T-helper 2 cell treated with Interferon-gamma antibody and Interleukin-4, amounts not matched to agents 5 μg/mL and 100 μg/mL, for 36 hours (primary cell): ENCODE measurements around the gene SYPL1.

Experiments
- DNase-seq: peaks from one replicate; pipeline ENCODE4 v3.0.0; 2021; ENCODE audit warnings: low spot score
- H3K27ac Mint-ChIP-seq: one replicate; pipeline ENCODE4 v1.8.0; 2021; ENCODE audit warnings: mild to moderate bottlenecking, mixed read lengths
- H3K27me3 Mint-ChIP-seq: one replicate; pipeline ENCODE4 v1.8.0; 2021; ENCODE audit warnings: low read depth, mixed read lengths
- H3K36me3 Mint-ChIP-seq: one replicate; pipeline ENCODE4 v1.8.0; 2021; ENCODE audit warnings: low read depth, mixed read lengths
- H3K4me1 Mint-ChIP-seq: one replicate; pipeline ENCODE4 v1.8.0; 2021; ENCODE audit warnings: low read depth, mixed read lengths
- H3K4me3 Mint-ChIP-seq: one replicate; pipeline ENCODE4 v1.8.0; 2022; ENCODE audit warnings: mild to moderate bottlenecking, moderate library complexity, mixed read lengths
- H3K9me3 Mint-ChIP-seq: one replicate; pipeline ENCODE4 v1.8.0; 2021; ENCODE audit warnings: mixed read lengths

Gene SYPL1

GRCh38 chr7:106094780-106095179 lies 17.3 kb downstream of the SYPL1 start:
- no peak overlapping the region for H3K4me3 Mint-ChIP-seq
- peaks cover 30% of the 10 kb centered on the region for H3K4me1 Mint-ChIP-seq
- peaks cover 56% of the 10 kb centered on the region for H3K36me3 Mint-ChIP-seq
- no peak for DNase-seq
- H3K27ac Mint-ChIP-seq: no peak overlapping the region
- no peaks in the 10 kb centered on the region for H3K9me3 Mint-ChIP-seq
- no peaks in the 10 kb centered on the region for H3K27me3 Mint-ChIP-seq

DNA sequence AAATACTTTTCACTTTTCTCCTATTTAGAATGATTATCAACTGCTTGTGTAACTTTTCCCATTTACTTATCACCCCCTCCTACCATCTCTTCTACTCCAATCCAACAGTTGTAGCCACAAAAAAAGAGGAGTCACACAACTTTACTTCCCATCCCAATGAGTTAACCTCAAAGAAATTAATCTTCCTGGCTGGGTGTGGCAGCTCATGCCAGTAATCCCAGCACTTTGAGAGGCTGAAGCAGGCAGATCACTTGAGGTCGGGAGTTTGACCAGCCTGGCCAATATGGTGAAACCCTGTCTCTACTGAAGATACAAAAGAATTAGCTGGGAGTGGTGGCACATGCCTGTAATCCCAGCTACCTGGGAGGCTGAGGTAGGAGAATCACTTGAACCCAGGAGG lies 19.9 kb downstream of the SYPL1 start:
- no peak for DNase-seq
- H3K27ac Mint-ChIP-seq: no peak overlapping the region
- no peaks in the 10 kb centered on the region for H3K9me3 Mint-ChIP-seq
- no peak overlapping the region for H3K4me3 Mint-ChIP-seq
- H3K27me3 Mint-ChIP-seq: no peaks in the 10 kb centered on the region
- peaks cover 62% of the 10 kb centered on the region for H3K36me3 Mint-ChIP-seq
- H3K4me1 Mint-ChIP-seq: peaks cover 18% of the 10 kb centered on the region

GRCh38 chr7:106089647-106090046 lies 22.5 kb downstream of the SYPL1 start:
- no peak overlapping the region for H3K27ac Mint-ChIP-seq
- DNase-seq: no peak
- H3K27me3 Mint-ChIP-seq: no peaks in the 10 kb centered on the region
- no peaks in the 10 kb centered on the region for H3K9me3 Mint-ChIP-seq
- H3K36me3 Mint-ChIP-seq: peaks cover 61% of the 10 kb centered on the region
- peaks cover 18% of the 10 kb centered on the region for H3K4me1 Mint-ChIP-seq
- no peak overlapping the region for H3K4me3 Mint-ChIP-seq

- H3K27me3 Mint-ChIP-seq: no peaks in the 10 kb centered on the region
- H3K27ac Mint-ChIP-seq: no peak overlapping the region
- DNase-seq: no peak
- H3K36me3 Mint-ChIP-seq: peaks cover 58% of the 10 kb centered on the region
- no peak overlapping the region for H3K4me3 Mint-ChIP-seq
- no peaks in the 10 kb centered on the region for H3K9me3 Mint-ChIP-seq
- peaks cover 21% of the 10 kb centered on the region for H3K4me1 Mint-ChIP-seq
Observed at GRCh38 chr7:106088014-106088413, 24.1 kb downstream of the SYPL1 start.

GRCh38 chr7:106086062-106086461 lies 26.1 kb downstream of the SYPL1 start:
- H3K27ac Mint-ChIP-seq: no peak overlapping the region
- no peaks in the 10 kb centered on the region for H3K27me3 Mint-ChIP-seq
- no peak overlapping the region for H3K4me3 Mint-ChIP-seq
- H3K36me3 Mint-ChIP-seq: peaks cover 42% of the 10 kb centered on the region
- DNase-seq: no peak
- no peaks in the 10 kb centered on the region for H3K9me3 Mint-ChIP-seq
- peaks cover 23% of the 10 kb centered on the region for H3K4me1 Mint-ChIP-seq

DNA sequence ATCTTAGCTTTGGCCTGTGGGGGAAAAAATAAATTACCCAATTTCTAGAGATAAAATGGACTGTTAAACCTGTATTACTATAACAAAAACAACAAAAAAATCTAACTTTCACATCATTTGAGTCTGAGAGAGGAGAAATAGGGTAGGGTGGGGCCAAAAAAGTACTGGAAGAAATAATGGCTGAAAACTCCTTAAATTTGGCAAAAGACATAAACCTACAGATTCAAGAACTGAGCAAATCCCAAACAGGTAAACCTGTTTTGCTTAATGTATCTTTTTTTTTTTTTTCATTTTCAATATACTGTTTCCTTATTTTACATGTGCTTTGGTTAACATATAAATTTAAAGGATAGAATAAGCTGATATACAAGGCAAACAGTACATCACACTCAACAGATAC lies 27.1 kb downstream of the SYPL1 start:
- Mint-ChIP-seq H3K9me3 (no peaks in the 10 kb centered on the region), H3K36me3 (peaks cover 32% of the 10 kb centered on the region)

DNA sequence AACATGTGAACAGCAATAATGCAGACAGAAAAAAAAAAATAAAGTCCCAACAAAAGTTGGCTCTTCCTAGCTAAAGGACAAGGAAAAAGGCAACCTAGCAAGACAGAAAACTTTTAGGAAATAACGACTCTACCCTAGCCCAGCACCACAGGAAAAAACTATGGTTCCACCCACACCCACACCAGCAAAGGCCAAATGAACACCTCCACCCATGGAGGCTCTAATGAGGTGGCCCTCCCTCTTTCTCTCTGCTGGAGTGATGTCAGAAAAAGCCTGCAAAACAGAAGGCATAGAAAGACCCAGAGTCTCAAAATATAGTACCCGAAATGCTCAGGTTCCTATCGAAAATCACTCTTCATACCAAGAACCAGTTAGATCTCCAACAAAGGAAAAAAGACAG lies 28.4 kb downstream of the SYPL1 start:
- H3K27me3 Mint-ChIP-seq: no peaks in the 10 kb centered on the region
- H3K4me1 Mint-ChIP-seq: peaks cover 14% of the 10 kb centered on the region
- H3K36me3 Mint-ChIP-seq: peaks cover 20% of the 10 kb centered on the region
- no peak overlapping the region for H3K27ac Mint-ChIP-seq
- DNase-seq: no peak
- H3K9me3 Mint-ChIP-seq: no peaks in the 10 kb centered on the region
- no peak overlapping the region for H3K4me3 Mint-ChIP-seq

More for the DNA sequence above, 27.1 kb downstream of the SYPL1 start:
- Mint-ChIP-seq H3K27me3 (no peaks in the 10 kb centered on the region), H3K4me1 (peaks cover 14% of the 10 kb centered on the region), H3K4me3 (no peak overlapping the region), H3K27ac (no peak overlapping the region)
- no peak for DNase-seq

DNA sequence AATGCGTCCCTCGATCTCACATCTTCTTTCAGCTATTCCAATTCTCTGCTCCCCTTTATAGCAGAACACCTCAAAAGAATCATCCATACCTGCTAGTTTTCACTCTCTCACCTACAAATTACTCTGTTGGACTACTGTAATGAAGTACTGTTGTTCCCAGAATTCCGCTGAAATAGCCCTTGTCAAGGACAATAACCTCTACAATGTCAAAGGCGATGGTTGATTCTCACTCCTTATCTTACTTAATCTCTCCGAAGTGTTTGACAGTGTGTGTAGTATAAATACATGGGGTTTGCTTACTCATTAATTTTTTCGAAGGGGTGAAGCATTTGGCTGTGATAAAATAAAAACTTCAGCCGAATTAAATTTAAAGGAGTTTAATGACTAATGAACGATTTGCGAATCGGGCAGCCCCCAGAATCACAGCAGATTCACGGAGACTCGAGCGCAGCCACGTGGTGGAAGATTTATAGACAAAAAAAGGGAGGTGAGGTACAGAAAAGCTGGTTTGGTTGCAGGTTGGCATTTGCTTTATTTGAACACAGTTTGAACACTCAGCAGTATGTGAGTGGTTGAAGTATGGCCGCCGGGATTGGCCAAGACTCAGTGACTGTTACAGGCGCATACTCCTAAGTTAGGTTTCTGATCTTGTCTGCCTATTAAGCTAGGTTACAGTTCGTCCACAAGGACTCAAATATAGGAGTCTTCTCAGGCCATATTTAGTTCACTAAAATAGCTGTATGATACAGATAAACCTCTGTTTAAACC lies 29.8 kb downstream of the SYPL1 start:
- no peak overlapping the region for H3K27ac Mint-ChIP-seq
- peaks cover 21% of the 10 kb centered on the region for H3K4me1 Mint-ChIP-seq
- no peaks in the 10 kb centered on the region for H3K27me3 Mint-ChIP-seq
- H3K4me3 Mint-ChIP-seq: no peak overlapping the region
- no peaks in the 10 kb centered on the region for H3K9me3 Mint-ChIP-seq
- DNase-seq: no peak
- peaks cover 14% of the 10 kb centered on the region for H3K36me3 Mint-ChIP-seq

DNA sequence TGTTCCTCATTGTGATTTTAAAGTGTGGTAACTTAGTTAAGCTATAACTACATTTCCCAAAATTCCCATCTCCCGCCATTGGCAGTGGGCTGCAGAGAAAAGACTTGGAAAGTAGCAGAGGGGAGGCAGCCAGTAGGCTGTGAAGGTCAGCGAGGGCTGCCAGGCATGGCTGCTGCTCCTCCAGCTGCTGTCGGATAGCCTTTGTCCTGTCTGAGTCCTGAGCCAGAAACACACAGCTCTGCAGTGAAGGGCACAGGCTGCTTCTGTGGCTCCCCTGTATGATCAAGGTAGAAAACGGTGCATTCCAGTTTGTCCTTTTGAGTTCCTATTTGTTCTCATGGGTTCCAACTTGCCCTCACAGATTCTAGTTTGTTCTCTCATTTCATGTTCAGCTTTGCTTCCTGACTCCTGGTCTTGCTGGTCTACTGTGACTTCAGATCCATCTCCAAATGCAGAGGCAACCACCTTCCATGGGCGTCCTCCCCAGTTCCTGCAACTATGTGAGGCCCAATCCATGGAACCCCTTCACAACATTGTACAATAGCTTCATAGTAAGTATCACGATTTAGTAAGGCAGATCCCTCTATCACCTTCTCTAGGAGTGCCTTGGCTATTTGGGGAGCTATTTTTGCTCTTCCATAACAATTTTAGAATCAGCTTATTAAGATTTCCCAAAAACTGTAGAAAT lies 31.7 kb downstream of the SYPL1 start:
- Mint-ChIP-seq H3K27me3 (no peaks in the 10 kb centered on the region), H3K4me3 (no peak overlapping the region), H3K9me3 (no peaks in the 10 kb centered on the region), H3K36me3 (peaks cover 5% of the 10 kb centered on the region), H3K27ac (no peak overlapping the region), H3K4me1 (peaks cover 35% of the 10 kb centered on the region)
- DNase-seq: no peak

DNA sequence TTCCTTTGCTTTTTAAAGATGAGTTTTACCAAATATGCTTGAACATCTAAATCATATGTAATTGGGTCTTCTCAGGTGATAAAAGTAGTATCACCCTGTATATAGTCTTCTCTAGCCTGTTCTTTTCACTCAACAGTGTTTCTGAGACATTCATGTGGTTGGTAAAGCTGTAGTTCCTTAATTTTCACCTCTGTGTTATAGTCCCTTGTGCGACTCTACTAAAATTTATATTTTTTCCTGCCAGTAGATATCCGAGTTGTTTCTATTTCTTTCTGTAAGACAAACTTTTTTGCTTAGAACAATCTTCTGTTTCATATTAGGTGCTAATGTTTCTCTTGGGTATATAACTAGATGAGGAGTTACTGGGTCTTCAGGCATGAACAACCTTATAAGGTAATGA lies 35.6 kb downstream of the SYPL1 start:
- H3K9me3 Mint-ChIP-seq: no peaks in the 10 kb centered on the region
- H3K27me3 Mint-ChIP-seq: no peaks in the 10 kb centered on the region
- H3K36me3 Mint-ChIP-seq: peaks cover 4% of the 10 kb centered on the region
- H3K4me1 Mint-ChIP-seq: peaks cover 55% of the 10 kb centered on the region
- H3K4me3 Mint-ChIP-seq: no peak overlapping the region
- DNase-seq: no peak
- no peak overlapping the region for H3K27ac Mint-ChIP-seq

DNA sequence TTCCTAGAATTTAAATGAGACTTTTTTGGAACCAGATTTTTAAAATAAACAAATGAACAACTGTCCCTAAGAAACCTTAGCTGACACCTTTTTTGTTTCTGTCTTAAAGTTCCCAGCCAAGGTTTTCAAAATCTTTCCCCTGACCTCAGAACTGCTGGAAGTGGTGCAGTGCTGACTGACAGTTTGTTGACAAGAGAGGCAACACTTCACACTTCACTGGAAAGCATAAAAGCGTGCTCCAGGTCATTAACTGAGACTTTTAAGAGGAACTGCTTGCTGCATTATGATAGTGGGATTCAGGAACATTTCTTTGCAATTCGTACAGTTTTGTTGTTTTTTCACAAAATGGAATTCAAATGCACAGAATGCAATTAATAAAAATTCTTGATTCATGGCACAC lies 36.2 kb downstream of the SYPL1 start:
- H3K27ac Mint-ChIP-seq: no peak overlapping the region
- peaks cover 4% of the 10 kb centered on the region for H3K36me3 Mint-ChIP-seq
- DNase-seq: no peak
- H3K9me3 Mint-ChIP-seq: no peaks in the 10 kb centered on the region
- H3K4me3 Mint-ChIP-seq: no peak overlapping the region
- H3K4me1 Mint-ChIP-seq: peaks cover 60% of the 10 kb centered on the region
- no peaks in the 10 kb centered on the region for H3K27me3 Mint-ChIP-seq

GRCh38 chr7:106074257-106074656 lies 37.9 kb downstream of the SYPL1 start:
- Mint-ChIP-seq H3K9me3 (no peaks in the 10 kb centered on the region), H3K27ac (peak overlapping the region; percentile 73), H3K4me1 (peaks cover 70% of the 10 kb centered on the region), H3K4me3 (no peak overlapping the region), H3K27me3 (no peaks in the 10 kb centered on the region), H3K36me3 (peaks cover 4% of the 10 kb centered on the region)
- no peak for DNase-seq

DNA sequence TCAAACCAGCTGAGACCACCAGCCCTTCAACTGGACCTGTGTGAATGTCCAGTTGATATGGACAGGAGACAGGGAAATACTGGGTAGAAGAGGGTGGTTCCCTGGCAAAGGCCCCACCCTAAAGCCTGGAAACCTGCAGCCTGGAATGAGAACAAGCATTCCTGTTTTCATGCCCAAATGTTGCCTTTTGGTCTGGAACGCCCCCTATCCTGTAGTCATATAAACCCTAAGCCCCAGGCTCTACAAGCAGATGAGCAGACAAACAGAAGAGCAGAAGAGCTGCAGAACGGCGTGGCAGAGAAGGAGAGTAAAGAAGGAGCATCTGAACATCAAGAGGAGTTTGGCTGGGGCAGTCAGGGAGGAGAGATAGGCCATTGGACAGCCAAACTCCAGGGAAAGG lies 38.4 kb downstream of the SYPL1 start:
- Mint-ChIP-seq H3K27ac (peak overlapping the region; percentile 97), H3K9me3 (no peaks in the 10 kb centered on the region), H3K4me3 (no peak overlapping the region), H3K36me3 (peaks cover 4% of the 10 kb centered on the region), H3K4me1 (peaks cover 70% of the 10 kb centered on the region), H3K27me3 (no peaks in the 10 kb centered on the region)
- DNase-seq: no peak

- DNase-seq: no peak
- no peaks in the 10 kb centered on the region for H3K27me3 Mint-ChIP-seq
- peak overlapping the region; percentile 79 for H3K4me3 Mint-ChIP-seq
- no peaks in the 10 kb centered on the region for H3K9me3 Mint-ChIP-seq
- peaks cover 71% of the 10 kb centered on the region for H3K4me1 Mint-ChIP-seq
- peak overlapping the region; percentile 97 for H3K27ac Mint-ChIP-seq
- H3K36me3 Mint-ChIP-seq: peaks cover 4% of the 10 kb centered on the region
Observed at GRCh38 chr7:106072715-106073091, 39.4 kb downstream of the SYPL1 start.
